ENCODE data around the gene TMEM150A. TPM values are rescaled to one million over a fixed set of nuclear protein-coding genes. Genes with fewer than 3 reads are reported as not detected.
"Not testable (repeated sequence)": the region's sequence is repeated elsewhere in the genome, so short reads cannot be mapped to it uniquely, and the experiment has no call there.

Gene TMEM150A
- polyA plus RNA-seq, 3 donors: 23.5 to 30.3 (median 28.4) TPM

DNA sequence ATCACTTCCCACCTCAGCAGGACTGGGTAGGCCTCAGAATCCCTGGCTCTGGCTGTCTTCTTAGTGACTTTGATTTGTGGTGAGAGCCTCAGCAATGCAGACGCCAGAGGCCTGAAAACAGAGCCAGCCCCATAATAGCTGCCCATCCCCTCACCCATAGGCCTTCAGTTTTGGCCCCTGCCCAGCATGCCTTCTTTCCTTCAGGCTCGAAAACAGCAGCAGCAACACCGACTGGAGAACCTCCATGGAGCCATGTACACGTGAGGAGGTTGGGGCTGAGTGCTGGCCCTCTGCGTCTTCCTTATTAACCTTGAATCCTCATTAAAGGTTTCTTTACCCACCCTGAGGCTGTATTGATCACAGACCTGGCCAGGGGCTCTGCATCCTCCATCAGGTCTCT is 5.3 kb downstream of the TMEM150A start:
- H3K27ac ChIP-seq (ENCODE audit: low read depth, low read length): no peak overlapping the region
- 76 to 86% (median 81%) methylated on average over 5 of the region's 5 CpGs for WGBS, 3 donors

DNA sequence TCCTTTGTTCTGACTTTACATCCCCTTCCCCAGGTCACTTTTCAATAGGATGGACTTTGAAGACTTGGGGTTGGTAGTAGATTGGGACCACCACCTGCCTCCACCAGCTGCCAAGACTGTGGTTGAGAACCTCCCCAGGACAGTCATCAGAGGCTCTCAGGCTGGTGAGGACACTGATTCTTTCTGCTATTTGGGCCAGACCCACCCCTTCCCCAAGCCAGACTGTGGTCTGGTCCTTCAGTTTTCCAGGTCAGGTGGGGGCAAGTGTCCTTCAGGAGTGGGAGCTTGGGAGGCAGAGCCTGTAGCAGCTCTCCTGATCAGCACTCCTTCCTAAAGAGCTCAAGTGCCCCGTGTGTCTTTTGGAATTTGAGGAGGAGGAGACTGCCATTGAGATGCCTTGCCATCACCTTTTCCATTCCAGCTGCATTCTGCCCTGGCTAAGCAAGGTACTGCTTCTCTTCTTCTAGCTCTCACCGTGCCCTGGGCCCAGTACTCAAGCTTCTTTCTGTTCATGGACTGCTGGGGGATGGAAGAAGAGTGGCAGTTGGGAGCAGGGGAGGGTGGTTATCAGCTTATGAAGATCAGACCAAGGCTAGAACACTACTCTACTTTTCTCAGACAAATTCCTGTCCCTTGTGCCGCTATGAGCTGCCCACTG is 5.9 kb downstream of the TMEM150A start:
- no peak overlapping the region for H3K27ac ChIP-seq (ENCODE audit: low read depth, low read length)
- WGBS, 3 donors: 51 to 74% (median 60%) methylated on average over 2 to 3 of the region's 3 CpGs

DNA sequence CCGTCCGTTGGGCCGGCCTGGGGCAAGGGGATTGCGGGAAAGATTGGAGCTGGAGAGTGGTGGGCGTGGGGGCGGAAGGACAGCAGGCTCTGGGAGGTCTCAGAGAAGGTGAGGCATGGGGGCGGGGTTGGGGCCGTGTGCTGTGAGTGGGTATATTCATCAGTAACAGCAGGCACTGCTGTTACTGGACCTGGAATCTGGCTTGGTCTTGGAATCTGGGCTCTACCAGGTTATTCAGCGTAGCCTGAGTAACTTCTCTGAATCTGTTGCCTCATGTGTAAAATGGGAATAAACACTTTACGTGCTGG is 6.5 kb downstream of the TMEM150A start:
- WGBS, 3 donors: 0 to 2% (median 2%) methylated on average over 10 of the region's 10 CpGs
- peak overlapping the region; percentile 31 for H3K27ac ChIP-seq (ENCODE audit: low read depth, low read length)

DNA sequence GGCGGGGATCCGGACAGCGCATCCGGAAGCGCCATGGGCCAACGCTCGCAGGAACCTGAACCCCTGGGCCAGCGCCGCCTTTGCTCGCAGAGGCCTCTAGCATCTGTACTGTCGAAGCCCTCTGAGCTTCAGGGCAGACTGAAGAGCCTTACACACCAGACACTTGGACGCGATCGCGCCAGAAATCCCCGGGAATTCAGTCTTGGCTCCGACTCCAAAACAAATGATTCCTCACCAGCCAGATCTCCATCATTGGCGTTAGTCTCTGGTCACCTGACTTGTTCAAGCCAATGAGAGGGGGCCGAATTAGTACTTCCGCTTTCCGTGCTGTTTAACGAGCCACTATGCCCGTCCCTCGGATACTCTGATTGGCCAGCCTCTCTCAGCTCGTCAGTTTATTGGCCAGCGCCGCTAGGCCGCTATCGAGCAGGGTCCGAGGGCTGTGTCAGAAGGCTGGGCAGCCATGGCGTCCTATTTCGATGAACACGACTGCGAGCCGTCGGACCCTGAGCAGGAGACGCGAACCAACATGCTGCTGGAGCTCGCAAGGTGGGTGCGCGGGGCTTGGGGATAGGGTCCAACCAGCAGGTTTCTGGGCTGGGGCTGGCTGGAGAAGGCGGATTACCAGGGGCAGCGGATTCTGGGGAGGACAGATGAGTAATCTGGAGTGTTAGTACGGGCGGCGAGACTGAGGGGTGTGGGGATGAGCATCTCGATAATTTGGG is 7.0 kb downstream of the TMEM150A start, which contains the start of gene RNF181:
RNF181 (plus strand) TSS at position 445 of the 725 bp plus-strand sequence; CDS start at position 464, 19 bp downstream.
- 0 to 1% (median 1%) methylated on average over 47 of the region's 47 CpGs for WGBS, 3 donors
- peak within 1 kb of the TSS; percentile 60 for H3K27ac ChIP-seq (ENCODE audit: low read depth, low read length)

DNA sequence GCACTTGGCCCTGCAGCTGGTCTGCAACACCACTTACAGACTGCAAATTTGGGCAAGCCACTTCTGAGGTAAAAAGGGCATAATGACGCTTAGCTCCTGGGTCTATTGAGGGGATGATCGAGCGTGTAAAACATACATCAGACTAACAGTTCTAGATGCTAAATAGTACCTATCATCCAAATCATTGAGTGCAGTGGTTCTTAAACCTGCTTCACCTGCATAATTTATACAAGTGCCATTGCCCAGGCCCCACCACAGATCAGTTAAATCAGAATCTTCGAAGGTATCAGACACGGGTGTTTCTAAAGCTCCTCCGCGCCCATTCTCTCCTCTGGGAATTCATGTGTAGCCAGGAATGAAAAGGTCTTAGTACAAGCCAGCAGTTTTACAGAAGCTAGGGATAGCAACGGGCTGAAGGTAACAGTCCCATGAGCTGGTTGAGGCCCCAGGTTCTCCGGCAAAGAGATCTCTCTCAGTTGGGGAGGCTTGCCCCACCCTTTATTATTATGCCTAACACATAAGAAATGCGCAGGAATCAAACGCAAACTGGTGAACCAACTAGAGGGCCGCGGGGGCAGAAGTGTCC is 7.7 kb downstream of the TMEM150A start:
- H3K27ac ChIP-seq (ENCODE audit: low read depth, low read length): peak overlapping the region; percentile 60
- 18 to 20% (median 18%) methylated on average over 13 of the region's 13 CpGs for WGBS, 3 donors

DNA sequence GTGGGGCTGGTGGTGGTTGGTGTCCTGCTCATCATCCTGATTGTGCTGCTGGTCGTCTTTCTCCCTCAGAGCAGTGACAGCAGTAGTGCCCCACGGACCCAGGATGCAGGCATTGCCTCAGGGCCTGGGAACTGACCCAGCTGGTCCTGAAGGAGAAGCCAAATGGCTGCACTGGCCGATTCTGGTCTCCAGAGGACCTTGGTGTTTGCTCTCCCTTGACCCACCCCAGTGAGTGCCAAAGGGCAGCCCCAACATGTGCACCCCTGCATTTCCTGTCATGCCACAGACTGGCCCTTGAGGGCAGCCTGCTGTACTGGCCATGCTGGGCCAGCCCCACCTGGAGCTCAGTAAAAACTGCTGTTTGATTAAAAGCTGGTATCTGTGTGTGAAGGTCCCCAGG is 9.5 kb downstream of the TMEM150A start:
- no peak overlapping the region for H3K27ac ChIP-seq (ENCODE audit: low read depth, low read length)
- 26 to 77% (median 59%) methylated on average over 3 of the region's 3 CpGs for WGBS, 3 donors

DNA sequence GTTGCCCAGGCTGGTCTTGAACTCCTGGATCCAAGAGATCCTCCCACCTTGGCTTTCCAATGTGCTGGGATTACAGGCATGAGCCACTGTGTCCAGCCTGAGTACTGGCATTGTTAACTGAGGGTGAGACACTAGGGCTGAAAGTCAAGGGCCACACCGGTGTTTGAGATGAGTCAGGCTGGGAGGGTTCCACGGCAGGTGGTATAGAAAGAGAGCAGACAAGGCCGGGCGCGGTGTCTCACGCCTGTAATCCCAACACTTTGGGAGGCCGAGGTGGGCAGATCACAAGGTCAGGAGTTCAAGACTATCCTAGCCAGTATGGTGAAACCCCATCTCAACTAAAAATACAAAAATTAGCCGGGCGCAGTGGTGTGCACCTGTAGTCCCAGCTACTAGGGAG is 10.2 kb downstream of the TMEM150A start:
- whole genome bisulfite sequencing, 3 donors: 91 to 95% (median 94%) methylated on average over 9 of the region's 9 CpGs
- not testable (repeated sequence) for H3K27ac ChIP-seq (ENCODE audit: low read depth, low read length)

DNA sequence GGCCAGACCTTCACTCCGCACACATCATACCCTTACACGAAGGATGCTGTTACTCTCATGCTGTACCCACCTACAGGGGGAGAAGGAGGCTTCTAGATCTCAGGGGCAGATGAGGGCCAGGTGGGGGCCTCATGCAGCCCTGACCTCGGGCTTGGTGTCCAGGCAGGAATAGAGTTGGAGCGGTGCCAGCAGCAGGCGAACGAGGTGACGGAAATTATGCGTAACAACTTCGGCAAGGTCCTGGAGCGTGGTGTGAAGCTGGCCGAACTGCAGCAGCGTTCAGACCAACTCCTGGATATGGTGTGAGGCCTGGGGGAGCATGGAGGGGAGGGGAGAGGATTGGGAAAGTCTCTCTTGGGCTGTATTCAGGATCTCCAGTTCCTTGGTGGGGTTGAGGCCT is 10.9 kb downstream of the TMEM150A start:
- 63 to 81% (median 72%) methylated on average over 12 of the region's 12 CpGs for whole genome bisulfite sequencing, 3 donors

DNA sequence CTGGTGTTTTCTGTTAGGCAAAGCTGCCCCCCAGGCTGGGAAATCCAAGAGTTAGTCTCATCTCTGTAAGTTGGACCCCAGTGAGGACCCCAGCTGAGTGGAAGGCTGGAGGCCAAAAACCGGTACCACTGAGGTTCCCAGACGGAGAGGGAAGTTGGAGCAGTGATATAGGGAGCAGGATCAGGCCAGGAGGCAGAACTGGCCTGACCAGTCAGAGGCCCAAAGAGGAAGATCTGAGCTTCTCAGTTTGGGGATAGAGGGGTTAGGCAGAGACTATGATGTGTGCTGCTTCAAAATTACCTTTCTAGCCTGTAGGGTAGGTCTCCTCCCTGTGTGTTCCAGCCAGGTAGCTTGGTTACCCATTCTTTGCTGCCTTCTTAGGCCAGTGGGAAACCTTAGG is 11.5 kb downstream of the TMEM150A start:
- WGBS, 3 donors: 57 to 79% (median 58%) methylated on average over 2 of the region's 2 CpGs
- no peak overlapping the region for H3K27ac ChIP-seq (ENCODE audit: low read depth, low read length)

More for the DNA sequence above, 10.9 kb downstream of the TMEM150A start:
- H3K27ac ChIP-seq (ENCODE audit: low read depth, low read length): no peak overlapping the region

DNA sequence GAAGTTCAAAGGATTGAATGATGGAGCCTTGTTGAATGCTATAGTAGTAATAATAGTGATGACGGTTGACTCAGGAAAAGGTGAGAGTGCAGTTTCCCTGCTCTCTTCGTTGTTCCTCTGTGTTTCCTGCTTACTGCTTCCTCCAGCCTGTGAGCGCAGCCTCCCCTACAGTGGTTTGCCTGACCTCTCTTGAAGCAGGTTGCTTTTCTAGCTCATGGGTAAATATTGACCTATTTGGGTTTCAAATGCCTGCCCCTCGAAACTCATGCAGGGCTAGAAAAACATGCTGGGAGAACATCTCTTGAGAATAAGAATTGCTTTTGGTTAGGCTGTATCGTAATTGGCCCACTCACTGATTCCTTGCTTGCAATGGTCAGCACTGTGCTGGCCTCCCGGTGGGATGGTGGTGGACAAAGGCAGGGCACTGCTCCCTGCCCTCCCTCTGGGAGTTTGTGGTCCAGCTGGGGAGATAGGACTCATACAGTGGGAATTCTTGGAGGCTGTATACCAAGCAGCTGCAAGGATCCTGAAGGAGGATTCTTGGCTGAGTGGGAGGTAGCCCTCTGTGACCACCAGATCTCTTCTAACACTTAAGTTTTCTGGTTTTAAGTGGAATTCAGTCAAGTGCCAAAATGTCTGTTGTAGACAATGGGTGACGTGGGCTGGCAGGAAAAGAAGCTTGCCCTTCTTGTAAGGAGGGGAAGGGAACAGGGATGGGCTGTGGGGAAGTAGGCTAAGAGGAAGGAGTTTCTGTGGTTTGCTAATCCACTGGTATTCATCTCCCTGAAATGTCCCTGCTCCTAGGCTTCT is 12.3 kb downstream of the TMEM150A start:
- no peak overlapping the region for H3K27ac ChIP-seq (ENCODE audit: low read depth, low read length)
- WGBS, 3 donors: 28 to 40% (median 29%) methylated on average over 7 of the region's 7 CpGs

DNA sequence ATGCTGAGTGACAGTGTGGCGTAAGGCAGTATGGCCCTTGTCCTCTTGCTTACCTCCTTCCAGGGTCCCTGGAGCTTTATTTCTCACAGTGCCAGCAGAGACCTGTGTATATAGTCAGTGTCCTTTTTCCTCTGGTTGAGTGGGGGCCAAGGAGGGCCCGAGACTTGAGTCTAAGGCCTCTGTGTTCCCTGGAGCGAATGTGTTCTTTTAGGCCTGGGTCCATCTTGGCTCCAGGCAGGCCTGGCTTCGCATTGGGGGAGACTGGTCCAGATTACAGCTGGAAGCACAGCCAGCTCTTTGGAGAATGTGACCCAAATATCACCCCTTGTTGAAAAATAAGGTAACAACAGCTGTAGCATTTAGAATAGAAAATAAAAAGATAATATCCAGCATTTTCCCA is 13.3 kb downstream of the TMEM150A start:
- no peak overlapping the region for H3K27ac ChIP-seq (ENCODE audit: low read depth, low read length)
- 66 to 85% (median 73%) methylated on average over 4 of the region's 4 CpGs for WGBS, 3 donors

DNA sequence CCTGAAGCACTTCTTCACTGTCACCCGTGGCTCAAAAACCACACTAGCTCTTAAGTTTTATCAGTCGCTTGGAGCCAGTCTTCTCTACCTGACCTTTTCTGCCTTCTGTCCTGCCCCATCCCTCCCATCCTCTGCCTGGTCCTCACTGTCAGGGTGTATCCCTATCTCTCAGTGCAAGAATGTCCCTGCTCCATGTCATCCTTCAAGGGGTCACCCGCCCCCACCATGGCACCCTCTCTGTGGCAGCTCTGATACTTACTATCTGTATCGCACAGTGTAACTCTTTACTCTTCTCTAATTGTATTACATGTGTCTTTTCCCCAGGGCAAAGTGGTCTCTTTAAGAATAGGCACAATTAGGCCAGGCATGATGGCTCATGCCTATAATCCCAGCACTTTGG is 13.9 kb downstream of the TMEM150A start:
- 68 to 88% (median 71%) methylated on average over 4 of the region's 4 CpGs for WGBS, 3 donors
- H3K27ac ChIP-seq (ENCODE audit: low read depth, low read length): no peak overlapping the region

DNA sequence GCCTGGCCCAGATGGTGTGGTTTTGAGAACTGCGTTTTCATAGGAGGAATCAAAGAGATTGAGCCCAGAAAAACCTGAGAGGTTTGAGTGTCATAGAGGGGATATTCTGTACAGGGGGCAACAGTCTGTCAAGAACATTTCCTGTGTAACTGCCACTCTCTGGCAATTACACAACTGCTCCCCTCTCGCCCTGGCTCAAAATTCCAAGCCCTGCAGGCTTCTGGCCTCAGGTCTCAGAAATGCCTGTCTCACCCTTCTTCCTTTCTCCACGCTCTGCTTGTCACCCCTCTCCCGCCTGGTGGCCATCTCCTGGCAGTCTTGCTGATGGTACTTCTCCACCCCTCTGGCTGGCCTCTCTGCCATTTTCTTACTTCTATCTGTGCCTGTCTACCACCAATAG is 14.3 kb downstream of the TMEM150A start:
- WGBS, 3 donors: 42 to 81% (median 52%) methylated on average over 4 of the region's 4 CpGs
- H3K27ac ChIP-seq (ENCODE audit: low read depth, low read length): no peak overlapping the region

DNA sequence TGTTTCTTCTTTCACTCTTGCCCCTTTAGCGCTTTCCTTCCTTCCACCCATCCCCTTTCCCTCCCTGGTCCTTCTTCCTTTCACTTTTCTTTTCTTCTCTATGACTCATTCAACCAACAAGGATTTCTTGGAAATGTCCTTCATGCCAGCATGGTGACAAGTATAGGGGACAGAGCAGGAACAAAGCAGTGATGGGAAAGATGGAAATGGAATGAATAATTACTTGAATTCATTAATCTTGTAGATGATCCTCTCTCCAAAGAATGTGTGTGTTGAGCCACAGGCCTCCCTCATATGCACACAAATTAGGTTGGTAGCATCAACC is 16.8 kb downstream of the TMEM150A start:
- 29 to 88% (median 44%) methylated on average over 1 of the region's 1 CpG for WGBS, 3 donors

DNA sequence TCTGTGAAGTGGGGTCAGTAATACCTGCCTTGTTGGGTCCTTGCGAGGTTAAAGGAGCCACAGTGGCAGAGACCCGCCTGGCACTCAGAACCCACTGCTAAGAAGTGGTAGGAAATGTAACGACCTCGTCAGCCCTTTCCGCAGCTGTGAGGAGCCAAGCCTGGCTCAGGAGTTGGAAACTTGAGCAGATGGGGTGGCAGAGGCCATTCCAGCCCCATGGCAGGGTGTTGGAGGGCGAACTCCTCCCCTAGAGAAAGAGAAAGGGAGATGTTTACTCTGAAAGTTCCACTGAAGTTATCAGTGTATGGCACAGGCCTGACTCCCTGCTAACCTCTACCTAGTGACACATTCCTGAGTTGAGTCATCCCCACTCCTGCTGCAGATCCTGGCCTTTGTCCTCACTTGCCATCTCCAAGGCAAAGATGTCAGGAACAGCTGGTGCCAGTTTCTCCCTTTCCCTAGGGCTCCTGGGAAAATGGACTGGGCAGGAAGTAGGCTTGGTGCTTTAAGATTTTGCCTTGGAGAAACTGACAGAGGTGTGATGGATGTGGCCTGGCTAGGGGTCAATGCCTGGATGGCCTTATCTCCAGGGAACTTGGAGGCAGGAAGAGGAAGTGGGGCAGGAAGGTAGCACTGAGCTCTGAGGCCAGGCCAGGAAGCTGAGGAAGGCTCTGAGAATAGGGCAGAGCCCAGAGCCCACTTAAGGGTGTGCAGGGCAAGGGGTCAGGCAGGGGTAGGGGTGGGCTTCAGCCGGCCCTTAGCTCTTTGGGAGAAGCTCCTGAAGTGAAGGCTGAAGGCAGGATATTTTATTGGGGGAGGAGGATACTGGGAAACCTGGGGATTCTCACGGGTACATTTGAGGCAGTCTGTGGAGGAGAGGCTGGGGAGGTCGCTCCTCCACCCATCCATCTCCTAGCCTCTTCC is 17.4 kb downstream of the TMEM150A start:
- H3K27ac ChIP-seq (ENCODE audit: low read depth, low read length): peak overlapping the region; percentile 79
- WGBS, 3 donors: 17 to 31% (median 18%) methylated on average over 9 of the region's 9 CpGs

More for the DNA sequence above, 16.8 kb downstream of the TMEM150A start:
- H3K27ac ChIP-seq (ENCODE audit: low read depth, low read length): peak overlapping the region; percentile 79

DNA sequence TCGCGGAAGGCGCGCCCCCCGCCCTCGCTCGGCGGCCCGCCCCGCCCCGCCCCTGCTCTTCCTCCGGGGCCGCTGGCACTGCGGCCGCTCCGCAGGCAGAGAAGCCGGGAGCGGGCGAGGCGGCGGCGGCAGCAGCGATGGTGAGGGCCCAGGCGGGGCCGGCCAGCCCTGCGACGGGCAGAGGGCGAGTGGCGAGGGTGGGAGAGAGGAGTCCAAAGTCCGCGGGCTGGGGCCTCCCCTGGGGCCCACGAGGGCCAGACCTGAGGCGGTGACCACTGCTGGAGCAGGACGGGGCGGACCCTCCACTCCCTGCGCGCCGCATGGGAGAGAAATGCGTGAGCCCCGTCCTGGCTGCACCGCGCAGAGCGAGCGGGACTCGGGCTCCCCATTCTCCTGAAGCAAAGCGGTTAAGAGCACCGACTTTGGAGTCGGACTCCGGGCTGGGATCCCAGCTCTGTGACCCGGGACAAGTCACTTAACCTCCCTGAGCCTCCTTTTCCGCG is 18.1 kb downstream of the TMEM150A start, which contains the start of gene VAMP5:
VAMP5 (plus strand) TSS at position 78 of the 503 bp plus-strand sequence; CDS start at position 138, 60 bp downstream.
- peak within 1 kb of the TSS; percentile 79 for H3K27ac ChIP-seq (ENCODE audit: low read depth, low read length)
- 3 to 13% (median 4%) methylated on average over 40 to 52 of the region's 52 CpGs for WGBS, 3 donors

DNA sequence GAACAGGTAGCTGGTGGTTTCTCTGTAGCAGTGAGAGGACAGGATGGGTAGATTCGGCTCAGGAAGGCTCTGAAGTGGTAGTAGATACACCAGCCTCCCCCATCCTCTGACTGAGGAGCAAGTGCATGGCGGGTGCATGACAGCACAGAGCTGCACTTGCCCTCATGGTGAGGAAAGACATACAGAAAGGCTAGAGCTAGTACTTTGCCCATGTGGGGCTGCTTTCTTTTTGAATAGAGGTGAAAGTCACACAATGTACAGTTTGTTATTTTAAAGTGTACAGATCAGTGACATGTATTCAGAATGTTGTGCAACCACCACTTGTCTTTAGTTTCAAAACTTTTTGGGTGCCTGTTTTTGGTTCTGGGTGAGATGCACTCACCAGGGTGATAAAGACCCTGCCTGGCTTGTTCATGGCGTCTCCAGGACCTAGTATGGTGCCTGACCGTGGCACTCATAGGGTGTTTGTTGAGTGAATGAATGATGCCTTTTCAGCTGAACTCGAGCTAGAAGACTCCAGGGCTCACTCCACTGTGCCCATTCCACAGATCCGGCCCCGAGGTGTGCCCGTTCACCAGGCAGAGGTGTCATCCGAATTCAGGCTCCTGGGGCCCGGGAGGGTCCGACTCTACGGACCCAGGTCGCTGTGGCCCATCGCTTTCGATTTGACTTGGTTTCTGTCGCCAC is 18.7 kb downstream of the TMEM150A start:
- no peak overlapping the region for H3K27ac ChIP-seq (ENCODE audit: low read depth, low read length)
- 17 to 61% (median 20%) methylated on average over 9 to 16 of the region's 16 CpGs for WGBS, 3 donors
